ENCODE data around the gene USP10. TPM values are rescaled to one million over a fixed set of nuclear protein-coding genes. Genes with fewer than 3 reads are reported as not detected.

USP10 gene
- total and polyA plus RNA-seq, 2 donors (not counting 3 experiments of a cell fraction or from before 2014, with no cell fraction given) = 84.0 to 115 TPM

DNA sequence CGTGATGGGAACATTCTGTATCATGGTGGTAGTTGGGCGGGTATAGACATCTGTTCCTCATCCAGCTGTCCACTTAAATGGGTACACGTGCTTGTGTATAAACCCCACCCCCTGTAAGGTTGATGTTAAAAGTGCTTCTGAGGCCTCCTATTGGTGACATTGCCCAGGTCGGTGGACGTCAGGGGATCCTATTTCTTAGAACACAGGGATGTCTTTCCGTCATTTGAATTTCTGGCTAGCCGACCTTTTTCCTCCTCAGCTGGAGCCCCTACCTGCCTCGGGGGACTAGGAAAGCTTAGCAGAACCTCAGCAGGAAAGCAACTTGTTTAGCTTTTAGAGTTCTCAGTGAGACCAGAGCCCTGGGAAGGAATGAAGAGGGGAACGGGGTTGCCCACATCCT, 103.3 kb downstream of the USP10 start:
- H3K27me3 ChIP-seq (ENCODE audit: control insufficient read depth in 2 of 2, insufficient read depth in 2 of 2, low read length in 2 of 2) = no peaks in the 10 kb centered on the region
- no peaks in the 10 kb centered on the region for H3K36me3 ChIP-seq (ENCODE audit: control insufficient read depth in 2 of 2, extremely low read depth in 1 of 2, insufficient read depth in 2 of 2, low read length in 2 of 2)
- peaks cover 19% of the 10 kb centered on the region for H3K4me1 ChIP-seq (ENCODE audit: control insufficient read depth, extremely low read depth, insufficient read depth, low read length)
- intact Hi-C loops (cut with micrococcal nuclease) (no loop called here), dilution Hi-C loops (cut with MboI; ENCODE audit: extremely low pct_ligation_motif_present, low sequenced_read_pairs) (no loop called here)
- H3K9me3 ChIP-seq (replicated peaks; ENCODE audit: control insufficient read depth, insufficient read depth, low read length) = no peaks in the 10 kb centered on the region
- TF ChIP-seq FOS (IDR thresholded peaks at IDR 0.05; ENCODE audit: borderline replicate concordance, insufficient read depth, low read length) = no peak
- TF ChIP-seq MYC (IDR thresholded peaks at IDR 0.05; ENCODE audit: low read depth, low read length) = no peak
- TF ChIP-seq, protein P1, sequence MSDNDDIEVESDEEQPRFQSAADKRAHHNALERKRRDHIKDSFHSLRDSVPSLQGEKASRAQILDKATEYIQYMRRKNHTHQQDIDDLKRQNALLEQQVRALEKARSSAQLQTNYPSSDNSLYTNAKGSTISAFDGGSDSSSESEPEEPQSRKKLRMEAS (IDR thresholded peaks at IDR 0.05; ENCODE audit: insufficient read depth, insufficient read length) = no peak
- no peak for TF ChIP-seq POLR2A (IDR thresholded peaks at IDR 0.05; ENCODE audit: low read depth, low read length)
- TF ChIP-seq EZH2 (IDR thresholded peaks at IDR 0.05; ENCODE audit: borderline replicate concordance, low read depth, low read length, severe bottlenecking) = no peak
- no peak for TF ChIP-seq JUN (IDR thresholded peaks at IDR 0.05; ENCODE audit: borderline replicate concordance, insufficient read depth, insufficient read length, low read depth)
- no peak for TF ChIP-seq GATA2 (IDR thresholded peaks at IDR 0.05; ENCODE audit: insufficient read depth, insufficient read length, low read depth, low read length)
- TF ChIP-seq, protein P2, sequence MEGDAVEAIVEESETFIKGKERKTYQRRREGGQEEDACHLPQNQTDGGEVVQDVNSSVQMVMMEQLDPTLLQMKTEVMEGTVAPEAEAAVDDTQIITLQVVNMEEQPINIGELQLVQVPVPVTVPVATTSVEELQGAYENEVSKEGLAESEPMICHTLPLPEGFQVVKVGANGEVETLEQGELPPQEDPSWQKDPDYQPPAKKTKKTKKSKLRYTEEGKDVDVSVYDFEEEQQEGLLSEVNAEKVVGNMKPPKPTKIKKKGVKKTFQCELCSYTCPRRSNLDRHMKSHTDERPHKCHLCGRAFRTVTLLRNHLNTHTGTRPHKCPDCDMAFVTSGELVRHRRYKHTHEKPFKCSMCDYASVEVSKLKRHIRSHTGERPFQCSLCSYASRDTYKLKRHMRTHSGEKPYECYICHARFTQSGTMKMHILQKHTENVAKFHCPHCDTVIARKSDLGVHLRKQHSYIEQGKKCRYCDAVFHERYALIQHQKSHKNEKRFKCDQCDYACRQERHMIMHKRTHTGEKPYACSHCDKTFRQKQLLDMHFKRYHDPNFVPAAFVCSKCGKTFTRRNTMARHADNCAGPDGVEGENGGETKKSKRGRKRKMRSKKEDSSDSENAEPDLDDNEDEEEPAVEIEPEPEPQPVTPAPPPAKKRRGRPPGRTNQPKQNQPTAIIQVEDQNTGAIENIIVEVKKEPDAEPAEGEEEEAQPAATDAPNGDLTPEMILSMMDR (IDR thresholded peaks at IDR 0.05; ENCODE audit: extremely low read depth in 1 of 2, insufficient read depth in 1 of 2, low read depth in 1 of 2, low read length in 2 of 2) = no peak
- TF ChIP-seq POLR2AphosphoS5 (IDR thresholded peaks at IDR 0.05; ENCODE audit: insufficient read depth, low read depth, low read length) = no peak
- no peaks in the 10 kb centered on the region for H4K20me1 ChIP-seq (replicated peaks; ENCODE audit: control insufficient read depth, extremely low read depth, insufficient read depth, low read length)
- no peak overlapping the region for H3K4me2 ChIP-seq (ENCODE audit: insufficient read depth, low read length)
- POLR2A ChIA-PET = no interaction called here
- H3K4me3 ChIP-seq (replicated peaks in 1 of 3; ENCODE audit: insufficient read depth in 1 of 3, low read depth in 1 of 3, low read length in 3 of 3) = no peak overlapping the region
- no peaks in the 10 kb centered on the region for H3K79me2 ChIP-seq (ENCODE audit: control insufficient read depth, insufficient read depth, low read length)
- BruUV-seq (replicated peaks) = no TSS peak
- H3K9ac ChIP-seq (replicated peaks; ENCODE audit: extremely low read depth, insufficient read depth, low read length) = no peak overlapping the region
- CTCF ChIA-PET = no interaction called here
- no peak for FAIRE-seq
- no peaks in the 10 kb centered on the region for H3K9me1 ChIP-seq (replicated peaks; ENCODE audit: control insufficient read depth, extremely low read depth, insufficient read depth, low read length)
- H2AFZ ChIP-seq (ENCODE audit: low read depth, low read length) = no peak overlapping the region
- no peak for DNase-seq (ENCODE audit: low read depth, low spot score)
- H3K27ac ChIP-seq (ENCODE audit: insufficient read depth, low read depth, low read length) = no peak overlapping the region

Measured in endothelial cell of umbilical vein (primary cell).